ENCODE measurements around the gene INPP5B.

Gene INPP5B

GRCh38 chr1:37872692-37873091, 74.2 kb downstream of the INPP5B start:
- no peak for DNase-seq (ENCODE audit: low read depth in 2 of 2)

GRCh38 chr1:37868466-37868865, 78.4 kb downstream of the INPP5B start:
- no peak for DNase-seq (ENCODE audit: low read depth in 2 of 2)

- DNase-seq (ENCODE audit: low read depth in 2 of 2), result no peak
These were observed 79.1 kb downstream of the INPP5B start for GRCh38 chr1:37867784-37868183.

DNA sequence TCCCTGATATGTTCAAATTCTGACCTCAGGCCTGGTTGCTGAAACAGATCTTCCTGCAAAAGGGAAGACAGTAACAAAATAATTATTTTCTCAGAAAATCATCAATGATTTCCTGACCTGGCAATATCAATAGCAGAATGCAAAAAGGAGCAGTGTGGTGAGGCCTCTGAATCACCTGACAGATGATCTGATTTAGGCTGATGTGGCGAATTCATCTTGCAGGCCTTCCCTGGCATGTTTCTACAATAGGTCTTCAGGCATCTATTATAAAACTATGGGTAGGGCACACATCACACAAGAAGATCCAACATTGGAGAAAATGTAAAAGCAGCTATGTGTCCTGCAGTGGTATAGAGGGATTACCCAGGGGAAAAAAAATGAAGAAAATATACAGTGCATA, 80.4 kb downstream of the INPP5B start:
- DNase-seq (ENCODE audit: low read depth in 2 of 2), result no peak

DNA sequence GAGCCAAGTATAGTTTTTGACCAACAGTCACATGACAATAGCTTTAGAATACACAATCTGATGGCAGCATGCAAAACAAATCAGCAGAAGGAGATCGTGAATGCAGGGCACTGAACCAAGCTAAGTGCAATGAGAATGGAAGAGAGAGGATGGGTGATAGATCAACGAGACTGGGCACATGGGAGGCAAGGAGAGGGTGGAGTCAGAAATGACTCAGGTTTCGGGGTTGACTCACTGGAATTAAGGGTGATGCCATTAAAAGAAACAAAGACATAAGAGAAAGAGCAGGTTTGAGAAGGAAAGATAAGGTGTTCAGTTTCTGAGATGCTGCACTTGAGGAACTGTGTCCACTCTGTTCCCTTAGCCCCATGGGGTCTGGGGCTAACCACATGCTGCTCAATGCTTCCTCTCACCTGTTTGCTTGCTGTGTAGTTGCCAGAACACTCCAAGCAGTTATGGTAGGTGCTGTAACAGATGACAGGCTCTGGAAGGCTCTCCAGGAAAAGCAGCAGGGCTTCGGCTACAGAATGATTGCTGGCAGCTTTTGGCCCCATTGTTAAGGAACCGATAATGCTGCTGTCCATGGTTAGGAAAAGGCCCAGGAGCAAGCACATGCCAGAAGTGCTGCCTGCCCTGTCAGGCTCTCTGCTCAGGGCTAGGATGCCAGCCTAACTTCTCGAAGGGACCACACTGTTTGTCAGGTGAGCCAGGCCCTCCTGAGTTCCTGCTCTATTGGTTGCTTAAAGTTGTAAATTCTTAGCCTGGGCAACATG, 81.3 kb downstream of the INPP5B start:
- peak; percentile 9 to 42 for DNase-seq (ENCODE audit: low read depth in 2 of 2)

- no peak for DNase-seq (ENCODE audit: low read depth in 2 of 2)
These were observed 84.5 kb downstream of the INPP5B start for GRCh38 chr1:37862330-37862729.

DNA sequence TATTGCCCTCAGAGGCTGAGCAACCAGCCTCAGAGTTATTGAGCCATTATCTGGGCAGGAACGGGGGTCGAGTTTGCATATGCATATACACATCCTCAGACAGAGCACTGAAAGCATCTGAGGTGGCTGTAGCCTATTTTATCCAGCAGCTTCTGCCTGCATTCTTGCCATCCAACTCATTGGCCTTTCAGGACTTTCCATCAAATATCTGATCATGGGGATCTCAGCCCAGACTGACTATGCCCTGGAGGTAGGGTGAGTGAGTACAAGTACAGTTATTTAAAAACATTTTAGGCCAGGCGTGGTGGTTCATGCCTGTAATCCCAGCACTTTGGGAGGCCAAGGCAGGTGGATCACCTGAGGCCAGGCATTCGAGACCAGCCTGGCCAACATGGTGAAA, 85.7 kb downstream of the INPP5B start:
- no peak for DNase-seq (ENCODE audit: low read depth in 2 of 2)

GRCh38 chr1:37860346-37860666, 86.5 kb downstream of the INPP5B start:
- DNase-seq (ENCODE audit: low read depth in 2 of 2), result no peak

- peak; percentile 93 to 94 for DNase-seq (ENCODE audit: low read depth in 2 of 2)
These were observed 87.1 kb downstream of the INPP5B start, which contains the start of gene MTF1 for GRCh38 chr1:37859507-37860345. MTF1 (minus strand) TSS chr1:37859592; CDS start chr1:37857658, 1,934 bp downstream.

- no peak for DNase-seq (ENCODE audit: low read depth in 2 of 2)
These were observed 87.8 kb downstream of the INPP5B start for GRCh38 chr1:37858931-37859506.

DNA sequence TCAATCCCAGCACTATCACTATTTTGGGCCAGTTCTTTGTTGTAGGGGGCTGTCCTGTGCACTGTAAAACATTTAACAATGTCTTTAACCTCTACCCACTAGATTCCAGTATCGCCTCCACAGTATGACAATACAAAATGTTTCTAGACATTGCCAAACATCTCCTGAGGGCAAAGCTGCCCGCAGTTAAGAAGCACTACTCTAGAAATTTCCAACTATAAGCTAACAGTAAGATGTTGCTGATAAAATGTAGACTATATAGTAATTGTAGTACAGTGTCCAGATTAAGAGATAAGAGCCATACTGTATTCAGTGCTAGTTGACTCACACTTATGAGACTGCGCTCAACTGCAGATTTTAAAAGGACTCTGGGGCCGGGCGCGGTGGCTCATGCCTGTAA, 92.4 kb downstream of the INPP5B start:
- DNase-seq (ENCODE audit: low read depth in 2 of 2), result no peak

DNA sequence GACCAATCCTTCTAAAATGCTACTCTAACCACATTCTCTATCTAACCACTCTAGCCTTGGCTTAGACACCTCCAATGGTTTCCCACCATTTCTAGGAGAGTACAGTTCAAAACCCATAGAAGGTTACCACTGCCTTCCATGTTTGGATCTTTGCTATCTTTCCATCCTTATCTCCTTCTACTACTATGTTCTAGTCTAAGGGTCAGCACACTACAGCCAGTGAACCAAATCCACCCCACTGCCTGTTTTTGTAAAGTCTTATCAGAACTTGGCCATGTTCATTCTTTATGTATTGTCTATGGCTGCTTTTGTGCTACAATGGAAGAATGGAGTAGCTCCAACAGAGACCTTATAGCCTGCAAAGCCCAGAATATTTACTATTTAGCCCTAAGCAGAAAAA, 93.7 kb downstream of the INPP5B start:
- DNase-seq (ENCODE audit: low read depth in 2 of 2), result no peak

- DNase-seq (ENCODE audit: low read depth in 2 of 2), result no peak
These were observed 95.1 kb downstream of the INPP5B start for GRCh38 chr1:37851782-37852210.

DNA sequence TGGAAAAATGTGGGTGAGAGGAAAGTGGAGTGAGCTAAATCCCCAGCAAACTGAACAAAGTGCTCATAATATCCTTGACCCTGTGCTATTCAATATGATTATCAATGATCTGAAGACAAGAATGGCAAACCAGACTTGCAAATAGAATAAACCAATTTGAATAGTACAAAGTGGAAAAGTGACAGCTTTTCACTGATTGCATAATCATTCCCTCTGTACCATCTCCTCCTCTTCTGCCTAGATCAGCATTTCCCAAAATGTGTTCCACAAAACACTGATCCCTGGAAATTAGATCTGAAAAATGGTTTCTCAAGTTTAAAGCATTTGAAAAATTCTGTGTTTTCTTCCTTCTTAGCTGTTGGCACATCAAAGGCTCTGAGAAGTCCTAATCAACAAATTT, 95.6 kb downstream of the INPP5B start:
- DNase-seq (ENCODE audit: low read depth in 2 of 2), result no peak

DNA sequence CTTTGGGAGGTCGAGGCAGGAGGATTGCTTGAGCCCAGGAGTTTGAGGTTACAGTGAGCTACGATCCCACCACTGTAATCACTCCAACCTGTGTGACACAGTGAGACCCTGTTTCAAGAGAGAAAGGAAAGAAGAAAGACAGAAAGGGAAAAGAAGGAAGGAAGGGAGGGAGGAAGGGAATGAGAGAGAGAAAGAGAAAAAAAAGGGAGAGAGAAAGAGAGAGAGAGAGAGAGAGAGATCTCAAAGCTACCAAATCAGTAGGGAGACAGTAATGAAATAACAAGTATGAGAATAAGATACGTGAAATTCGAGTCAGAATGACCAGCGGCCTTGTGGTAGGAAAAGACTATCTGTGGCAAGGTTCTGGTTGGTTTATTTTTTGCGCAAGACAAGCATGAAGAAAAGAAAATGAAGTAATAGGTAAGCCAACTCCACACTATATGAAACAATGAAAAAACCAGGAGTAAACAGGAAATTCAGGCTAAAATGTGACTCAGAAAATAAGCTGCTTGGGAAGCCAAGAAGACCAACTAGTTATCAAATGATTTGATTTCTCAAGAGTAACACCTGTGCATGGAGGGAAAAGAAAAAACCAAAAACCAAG, 96.4 kb downstream of the INPP5B start:
- DNase-seq (ENCODE audit: low read depth in 2 of 2), result no peak

- DNase-seq (ENCODE audit: low read depth in 2 of 2), result no peak
These were observed 97.4 kb downstream of the INPP5B start for GRCh38 chr1:37849480-37849879.

DNA sequence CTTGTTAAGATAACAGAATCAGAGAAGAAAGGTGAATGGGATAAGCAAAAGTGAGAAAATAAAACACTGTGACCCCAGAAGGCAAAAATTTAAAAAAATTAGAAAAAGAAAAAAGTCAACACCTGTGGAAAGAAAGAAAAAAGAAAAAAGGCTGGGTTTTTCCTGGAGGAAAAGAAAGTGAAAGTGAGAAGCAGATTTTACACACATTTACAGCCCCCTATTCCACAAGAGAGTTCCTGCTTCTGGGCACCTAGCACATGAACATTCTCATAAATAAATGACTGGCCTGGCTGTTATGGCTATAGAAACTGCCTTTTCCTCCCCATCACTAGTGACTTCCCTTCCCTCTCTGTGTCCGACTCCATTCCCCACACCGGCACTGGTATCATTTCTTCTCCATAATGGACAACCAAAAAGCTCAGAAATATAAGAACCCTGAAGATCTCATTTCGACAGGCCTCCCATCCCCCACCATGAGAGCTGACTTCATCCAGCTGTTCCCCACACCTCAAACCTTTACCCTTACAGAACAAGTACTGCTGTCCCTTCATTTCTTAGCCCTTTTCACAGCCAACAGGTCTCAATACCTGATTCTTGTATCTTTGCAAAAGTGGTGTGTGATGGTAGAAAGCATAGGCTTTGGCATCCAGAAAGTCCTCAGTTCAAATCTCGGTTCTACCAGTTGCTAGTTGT, 100.1 kb downstream of the INPP5B start:
- no peak for DNase-seq (ENCODE audit: low read depth in 2 of 2)

DNA sequence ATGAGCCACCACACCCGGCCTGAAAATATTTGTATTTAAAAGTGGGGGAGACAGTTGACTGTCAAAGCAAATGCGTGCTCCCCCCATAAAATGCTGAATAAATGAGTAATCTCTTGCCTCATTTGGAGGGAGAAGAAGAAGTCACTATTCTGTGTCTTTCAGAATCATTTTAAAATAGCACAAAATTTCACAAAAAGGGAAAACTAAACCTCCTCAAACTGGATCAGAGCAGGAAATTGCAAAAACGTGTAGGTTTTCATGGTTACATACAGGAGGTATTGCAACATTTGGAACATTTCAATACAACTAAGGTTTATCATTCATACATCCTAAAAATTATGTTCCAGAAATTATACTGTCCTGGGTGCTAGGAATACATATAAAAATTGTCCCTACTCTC, 101.1 kb downstream of the INPP5B start:
- no peak for DNase-seq (ENCODE audit: low read depth in 2 of 2)

DNA sequence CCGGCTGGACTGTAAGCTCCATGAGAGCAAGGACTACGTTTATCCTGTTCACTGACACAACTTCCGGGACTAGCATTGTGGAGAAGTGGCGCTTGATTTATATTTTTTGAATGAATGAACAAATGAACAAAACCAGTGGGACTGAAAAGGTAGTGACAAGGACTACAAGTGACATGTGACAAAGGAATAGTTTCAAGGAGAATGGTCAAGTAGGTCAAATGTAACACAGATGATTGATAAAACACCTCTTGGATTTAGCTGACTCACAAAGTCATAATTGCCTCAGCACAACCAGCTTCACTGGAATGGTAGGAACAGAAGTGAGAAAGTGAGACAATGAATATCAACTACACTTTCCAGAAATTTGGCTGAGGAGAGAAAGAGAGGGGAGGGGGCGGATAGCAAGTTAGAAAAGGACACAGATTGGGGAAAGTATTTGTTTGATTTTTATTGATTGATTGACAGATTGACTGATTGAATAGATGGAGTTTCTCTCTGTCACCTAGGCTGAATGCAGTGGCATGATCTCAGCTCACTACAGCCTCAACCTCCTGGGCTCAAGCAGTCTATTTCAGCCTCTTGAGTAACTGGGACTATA, 101.7 kb downstream of the INPP5B start:
- no peak for DNase-seq (ENCODE audit: low read depth in 2 of 2)

GRCh38 chr1:37844536-37844935, 102.3 kb downstream of the INPP5B start:
- DNase-seq (ENCODE audit: low read depth in 2 of 2), result no peak

- no peak for DNase-seq (ENCODE audit: low read depth in 2 of 2)
These were observed 105.2 kb downstream of the INPP5B start for GRCh38 chr1:37841652-37842051.

Measured in stimulated activated CD8-positive, alpha-beta memory T cell treated with anti-CD3 and anti-CD28 coated beads, Interleukin-15, amount 100 ng/mL, for 48 hours (primary cell).